ENCODE measurements around the gene SLC13A2.

GRCh38 chr17:28499364-28499664 is 25.9 kb downstream of the SLC13A2 start:
- TF ChIP-seq EZH2 (IDR thresholded peaks at IDR 0.05) (no peak), POLR2AphosphoS5 (IDR thresholded peaks at IDR 0.05; ENCODE audit: borderline replicate concordance, low read depth, low read length) (no peak), FOXP2 (optimal IDR thresholded peaks at IDR 0.05; ENCODE audit: control extremely low read depth, extremely low read length, insufficient read depth) (no peak)
